ENCODE data around the gene TUT1. TPM values are rescaled to one million over a fixed set of nuclear protein-coding genes. Genes with fewer than 3 reads are reported as not detected.
A peak's percentile ranks its signal among the peaks of the same experiment; 100 is the strongest.

TUT1 gene
- polyA plus RNA-seq (2013, experiment 1 of 2), result 12.7 TPM
- 13.0 TPM for polyA plus RNA-seq (2013, experiment 2 of 2)

- Histone ChIP-seq H2BK120ac (ENCODE audit: low read depth, low read length) (no peak within 1 kb of the TSS), H2BK15ac (replicated peaks; ENCODE audit: low read depth) (no peak within 1 kb of the TSS), H3K4ac (ENCODE audit: low read depth, low read length) (peak within 1 kb of the TSS; percentile 92), H2AK5ac (ENCODE audit: low read length) (peak within 1 kb of the TSS; percentile 14), H4K5ac (ENCODE audit: low read length) (peak within 1 kb of the TSS; percentile 75), H3K4me2 (ENCODE audit: low read length) (peak within 1 kb of the TSS; percentile 86), H3K23ac (ENCODE audit: low read length) (peak within 1 kb of the TSS; percentile 76), H2BK5ac (ENCODE audit: low read length) (peak within 1 kb of the TSS; percentile 45), H3K9ac (ENCODE audit: low read length) (peak within 1 kb of the TSS; percentile 95), H3K4me3 (ENCODE audit: low read length) (peak within 1 kb of the TSS; percentile 97), H3K56ac (ENCODE audit: low read length) (peak within 1 kb of the TSS; percentile 96), H3K79me2 (ENCODE audit: control insufficient read depth, insufficient read depth, low read length) (peaks cover 5% of the 10 kb centered on the region), H3K36me3 (ENCODE audit: control insufficient read depth, insufficient read depth, low read length) (peaks cover 19% of the 10 kb centered on the region), H3K4me1 (ENCODE audit: control insufficient read depth, low read depth, low read length) (peaks cover 2% of the 10 kb centered on the region), H3K18ac (ENCODE audit: low read length) (peak within 1 kb of the TSS; percentile 44), H3K79me1 (ENCODE audit: low read length) (peaks cover 5% of the 10 kb centered on the region), H4K8ac (ENCODE audit: low read depth, low read length) (no peak within 1 kb of the TSS), H3K27me3 (ENCODE audit: insufficient read depth, low read length, poor library complexity) (no peaks in the 10 kb centered on the region), H3K27ac (ENCODE audit: low read depth, low read length) (peak within 1 kb of the TSS; percentile 82)
- DNase-seq, result peak; percentile 100
- no CpG with 5 or more reads among the region's 58 CpGs for WGBS (ENCODE audit: extremely low coverage, insufficient coverage, low lambda C conversion rate)
Observed at GRCh38 chr11:62591448-62592145, at the start of gene TUT1. Gene TUT1, minus strand, starts transcription at chr11:62591523. Its CDS starts 38 bp downstream, at chr11:62591485.

GRCh38 chr11:62632492-62632891 lies 41.2 kb upstream of the TUT1 start:
- H4K5ac ChIP-seq (ENCODE audit: low read length), result no peak overlapping the region

GRCh38 chr11:62627713-62628112 lies 36.4 kb upstream of the TUT1 start:
- Histone ChIP-seq H3K4ac (ENCODE audit: low read depth, low read length) (no peak overlapping the region), H4K8ac (ENCODE audit: low read depth, low read length) (no peak overlapping the region), H3K79me2 (ENCODE audit: control insufficient read depth, insufficient read depth, low read length) (no peaks in the 10 kb centered on the region), H3K36me3 (ENCODE audit: control insufficient read depth, insufficient read depth, low read length) (peaks cover 34% of the 10 kb centered on the region), H2BK120ac (ENCODE audit: low read depth, low read length) (no peak overlapping the region), H3K79me1 (ENCODE audit: low read length) (no peaks in the 10 kb centered on the region), H3K4me1 (ENCODE audit: control insufficient read depth, low read depth, low read length) (no peaks in the 10 kb centered on the region), H3K27me3 (ENCODE audit: insufficient read depth, low read length, poor library complexity) (no peaks in the 10 kb centered on the region), H3K18ac (ENCODE audit: low read length) (no peak overlapping the region), H3K56ac (ENCODE audit: low read length) (no peak overlapping the region), H3K4me2 (ENCODE audit: low read length) (no peak overlapping the region), H3K4me3 (ENCODE audit: low read length) (no peak overlapping the region), H2BK15ac (replicated peaks; ENCODE audit: low read depth) (no peak overlapping the region), H3K9ac (ENCODE audit: low read length) (no peak overlapping the region), H2BK5ac (ENCODE audit: low read length) (no peak overlapping the region), H3K27ac (ENCODE audit: low read depth, low read length) (no peak overlapping the region), H2AK5ac (ENCODE audit: low read length) (no peak overlapping the region), H3K23ac (ENCODE audit: low read length) (no peak overlapping the region), H4K5ac (ENCODE audit: low read length) (no peak overlapping the region)
- WGBS (ENCODE audit: extremely low coverage, insufficient coverage, low lambda C conversion rate), result no CpG with 5 or more reads among the region's 3 CpGs
- DNase-seq, result no peak

More at GRCh38 chr11:62632492-62632891, 41.2 kb upstream of the TUT1 start:
- Histone ChIP-seq H3K4me1 (ENCODE audit: control insufficient read depth, low read depth, low read length) (no peaks in the 10 kb centered on the region), H3K4ac (ENCODE audit: low read depth, low read length) (no peak overlapping the region), H2AK5ac (ENCODE audit: low read length) (no peak overlapping the region), H3K79me1 (ENCODE audit: low read length) (no peaks in the 10 kb centered on the region), H3K4me3 (ENCODE audit: low read length) (no peak overlapping the region), H2BK120ac (ENCODE audit: low read depth, low read length) (no peak overlapping the region), H3K9ac (ENCODE audit: low read length) (no peak overlapping the region), H3K4me2 (ENCODE audit: low read length) (no peak overlapping the region), H2BK15ac (replicated peaks; ENCODE audit: low read depth) (no peak overlapping the region), H3K27me3 (ENCODE audit: insufficient read depth, low read length, poor library complexity) (no peaks in the 10 kb centered on the region), H3K36me3 (ENCODE audit: control insufficient read depth, insufficient read depth, low read length) (peaks cover 36% of the 10 kb centered on the region), H2BK5ac (ENCODE audit: low read length) (no peak overlapping the region), H3K18ac (ENCODE audit: low read length) (no peak overlapping the region), H4K8ac (ENCODE audit: low read depth, low read length) (no peak overlapping the region), H3K56ac (ENCODE audit: low read length) (no peak overlapping the region), H3K79me2 (ENCODE audit: control insufficient read depth, insufficient read depth, low read length) (no peaks in the 10 kb centered on the region), H3K27ac (ENCODE audit: low read depth, low read length) (no peak overlapping the region), H3K23ac (ENCODE audit: low read length) (no peak overlapping the region)
- WGBS (ENCODE audit: extremely low coverage, insufficient coverage, low lambda C conversion rate), result no CpG with 5 or more reads among the region's 6 CpGs
- DNase-seq, result no peak

- Histone ChIP-seq H3K27me3 (ENCODE audit: insufficient read depth, low read length, poor library complexity) (no peaks in the 10 kb centered on the region), H2BK15ac (replicated peaks; ENCODE audit: low read depth) (no peak overlapping the region), H2BK120ac (ENCODE audit: low read depth, low read length) (no peak overlapping the region), H3K4me2 (ENCODE audit: low read length) (peak overlapping the region; percentile 45), H3K36me3 (ENCODE audit: control insufficient read depth, insufficient read depth, low read length) (peaks cover 15% of the 10 kb centered on the region), H3K4me3 (ENCODE audit: low read length) (no peak overlapping the region), H4K8ac (ENCODE audit: low read depth, low read length) (no peak overlapping the region), H3K56ac (ENCODE audit: low read length) (peak overlapping the region; percentile 61), H3K9ac (ENCODE audit: low read length) (peak overlapping the region; percentile 47), H3K4ac (ENCODE audit: low read depth, low read length) (no peak overlapping the region), H3K79me2 (ENCODE audit: control insufficient read depth, insufficient read depth, low read length) (no peaks in the 10 kb centered on the region), H3K23ac (ENCODE audit: low read length) (no peak overlapping the region), H3K79me1 (ENCODE audit: low read length) (no peaks in the 10 kb centered on the region), H4K5ac (ENCODE audit: low read length) (no peak overlapping the region), H3K4me1 (ENCODE audit: control insufficient read depth, low read depth, low read length) (peaks cover 2% of the 10 kb centered on the region), H2AK5ac (ENCODE audit: low read length) (no peak overlapping the region), H2BK5ac (ENCODE audit: low read length) (no peak overlapping the region), H3K27ac (ENCODE audit: low read depth, low read length) (peak overlapping the region; percentile 64), H3K18ac (ENCODE audit: low read length) (no peak overlapping the region)
- DNase-seq, result peak; percentile 83
- no CpG with 5 or more reads among the region's 7 CpGs for WGBS (ENCODE audit: extremely low coverage, insufficient coverage, low lambda C conversion rate)
Observed at GRCh38 chr11:62622476-62623089, 31.3 kb upstream of the TUT1 start.

GRCh38 chr11:62621567-62622470 lies 30.5 kb upstream of the TUT1 start, which contains the start of gene B3GAT3:
Gene B3GAT3, minus strand, starts transcription at chr11:62621986. Its CDS starts 39 bp downstream, at chr11:62621947.
- Histone ChIP-seq H3K4me3 (ENCODE audit: low read length) (peak within 1 kb of the TSS; percentile 94), H2BK120ac (ENCODE audit: low read depth, low read length) (peak within 1 kb of the TSS; percentile 29), H2AK5ac (ENCODE audit: low read length) (peak within 1 kb of the TSS; percentile 7), H3K18ac (ENCODE audit: low read length) (peak within 1 kb of the TSS; percentile 86), H3K79me2 (ENCODE audit: control insufficient read depth, insufficient read depth, low read length) (no peaks in the 10 kb centered on the region), H3K23ac (ENCODE audit: low read length) (no peak within 1 kb of the TSS), H3K27me3 (ENCODE audit: insufficient read depth, low read length, poor library complexity) (no peaks in the 10 kb centered on the region), H3K9ac (ENCODE audit: low read length) (peak within 1 kb of the TSS; percentile 98), H2BK15ac (replicated peaks; ENCODE audit: low read depth) (no peak within 1 kb of the TSS), H2BK5ac (ENCODE audit: low read length) (peak within 1 kb of the TSS; percentile 56), H3K27ac (ENCODE audit: low read depth, low read length) (peak within 1 kb of the TSS; percentile 85), H3K36me3 (ENCODE audit: control insufficient read depth, insufficient read depth, low read length) (peaks cover 15% of the 10 kb centered on the region), H4K5ac (ENCODE audit: low read length) (no peak within 1 kb of the TSS), H3K4me2 (ENCODE audit: low read length) (peak within 1 kb of the TSS; percentile 53), H3K79me1 (ENCODE audit: low read length) (no peaks in the 10 kb centered on the region), H3K4me1 (ENCODE audit: control insufficient read depth, low read depth, low read length) (peaks cover 2% of the 10 kb centered on the region), H3K56ac (ENCODE audit: low read length) (peak within 1 kb of the TSS; percentile 96), H3K4ac (ENCODE audit: low read depth, low read length) (peak within 1 kb of the TSS; percentile 77), H4K8ac (ENCODE audit: low read depth, low read length) (peak within 1 kb of the TSS; percentile 14)
- WGBS (ENCODE audit: extremely low coverage, insufficient coverage, low lambda C conversion rate), result no CpG with 5 or more reads among the region's 77 CpGs
- DNase-seq, result peak; percentile 99

All from mesendoderm (in vitro differentiated cells).